IMR-90 (cell line): ENCODE results near the gene SARNP. TPM values are rescaled to one million over a fixed set of nuclear protein-coding genes. Genes with fewer than 3 reads are reported as not detected.

Source experiments
- CEBPB ChIP-seq: IDR thresholded peaks from 2 replicates; pipeline ENCODE4 v1.6.1; 2012; ENCODE audit warnings: low read depth, low read length, improper control_type of control experiment
- MAFK ChIP-seq: IDR thresholded peaks from 2 replicates; pipeline ENCODE4 v1.6.1; 2012; ENCODE audit warnings: low read depth, low read length, improper control_type of control experiment
- MXI1 ChIP-seq: IDR thresholded peaks from 2 replicates; pipeline ENCODE4 v1.6.1; 2012; ENCODE audit warnings: low read depth, mild to moderate bottlenecking, low read length, moderate library complexity, borderline replicate concordance
- RAD21 ChIP-seq: IDR thresholded peaks from 2 replicates; pipeline ENCODE4 v1.6.1; 2012; ENCODE audit warnings: low read length, improper control_type of control experiment
- polyA plus RNA-seq, 3 experiments: library from polyadenylated mRNA; depleted of rRNA; stranded (reverse); fragments of >200 nt; gene quantifications; 2 replicates each; pipeline ENCODE4 v1.2.3, GENCODE V29; 2012; ENCODE audit warnings: low replicate concordance in 1 of 3
- total RNA-seq: library from RNA; depleted of rRNA; stranded (reverse); fragments of >200 nt; gene quantifications from 2 replicates; pipeline ENCODE4 v1.2.3, GENCODE V29; 2012

The SARNP gene
- total and polyA plus RNA-seq, 2 of the 4 experiments (the other 2 are of a cell fraction): 46.8 to 103 TPM

DNA sequence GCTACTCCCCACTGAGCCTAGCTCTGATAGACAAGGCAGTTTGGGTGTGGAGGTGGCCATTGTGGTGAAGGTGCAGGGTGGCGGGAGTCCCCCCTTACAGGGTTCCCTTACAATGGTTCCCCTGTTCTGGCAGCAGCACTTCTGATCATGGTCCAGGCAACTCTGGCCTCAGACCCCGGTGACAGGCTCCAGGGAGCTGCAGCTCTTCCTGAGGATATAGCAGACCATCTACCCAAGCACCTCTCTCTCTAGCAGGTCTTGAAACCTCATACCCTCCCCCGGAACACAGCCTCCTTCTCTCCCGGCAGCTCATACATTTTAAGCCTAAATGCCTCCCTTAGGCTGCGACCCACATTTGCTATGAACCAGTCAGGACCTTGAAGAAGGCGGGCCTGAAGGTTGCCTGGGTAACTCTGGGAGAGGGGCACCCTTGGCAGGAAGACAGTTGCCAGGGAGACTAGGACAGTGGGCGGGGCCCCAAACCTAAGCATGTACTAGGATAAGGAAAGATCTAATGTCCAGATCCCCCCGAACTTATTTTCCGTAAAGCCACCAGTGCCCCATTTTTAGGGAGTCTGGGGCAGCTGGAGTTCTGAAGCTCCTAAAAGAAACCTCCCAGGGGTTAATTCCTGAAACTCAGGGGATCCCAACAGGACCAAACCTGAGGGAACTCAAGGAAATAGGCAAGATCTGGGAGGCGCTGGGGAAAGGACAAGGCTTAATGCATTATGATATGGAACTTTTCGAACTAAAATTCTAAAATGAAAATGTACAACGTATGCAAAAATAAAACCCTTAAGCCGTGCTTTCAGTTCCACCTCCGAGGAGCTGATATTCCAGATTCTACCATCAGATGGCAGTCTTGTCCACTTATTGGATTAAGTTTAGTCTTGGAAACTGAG lies 79.2 kb downstream of the SARNP start (continued):
- TF ChIP-seq MAFK: peak; percentile 91
- TF ChIP-seq MXI1: peak; percentile 24; the same call in 1 of the 2 replicates
- no peak for TF ChIP-seq CEBPB
- peak; percentile 89 for TF ChIP-seq RAD21
